HG02678 (cell line): ENCODE measurements around the gene DENND5A.
A peak's percentile ranks its signal among the peaks of the same experiment; 100 is the strongest.

Experiments
- ATAC-seq: cut with Tn5 transposase; IDR thresholded peaks from one replicate; pipeline ENCODE4 v1.9.1; 2021; ENCODE audit warnings: mild to moderate bottlenecking, moderate library complexity; ENCODE audit not compliant: unreplicated experiment

The DENND5A gene

DNA sequence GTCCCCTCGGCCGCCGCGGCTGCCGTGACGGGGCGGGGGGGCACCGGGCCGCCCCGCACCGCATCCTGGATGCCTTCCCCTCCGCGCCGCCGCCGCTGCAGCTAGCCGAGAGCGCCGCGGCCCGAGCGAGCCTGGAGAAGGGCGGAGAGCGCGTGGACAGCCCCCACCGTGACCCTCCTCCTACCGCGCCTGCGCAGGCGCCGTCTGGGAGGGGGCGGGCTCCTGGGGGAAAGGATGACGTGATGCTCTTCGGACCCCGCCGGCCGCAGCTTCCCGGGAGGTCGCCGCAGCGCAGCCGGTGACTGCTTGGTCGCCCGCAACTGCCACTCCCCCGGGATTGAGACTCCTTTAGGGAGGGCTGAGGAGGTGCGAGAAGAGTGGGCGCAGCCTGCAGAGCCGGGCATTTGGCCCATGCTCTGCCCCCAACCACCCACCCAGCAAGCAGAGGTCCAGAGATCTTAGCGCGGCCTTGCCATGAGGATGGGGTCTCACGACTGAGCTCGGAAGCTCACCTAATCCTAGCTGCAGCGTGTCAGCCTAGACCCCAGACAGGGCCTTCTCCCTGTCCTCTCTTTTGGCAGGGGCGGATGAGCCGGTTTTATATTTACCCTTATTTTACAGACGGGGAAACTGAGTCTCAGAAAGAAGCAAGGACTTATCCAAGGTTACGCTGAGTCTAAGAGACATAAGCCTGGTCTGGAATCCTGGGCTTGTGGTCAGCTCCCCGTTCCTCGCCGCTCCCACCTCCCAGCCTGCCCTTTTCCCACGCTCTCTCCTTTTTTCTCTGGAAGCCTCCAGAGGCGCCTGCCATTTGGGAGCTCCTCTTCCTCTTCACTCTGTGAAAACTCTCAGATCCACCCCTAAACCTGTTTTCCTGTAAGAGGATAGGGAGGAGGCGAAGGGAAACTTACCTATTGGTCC is at the start of gene DENND5A:
DENND5A (minus strand) TSS at position 140 of the 921 bp plus-strand sequence. CDS start 281 bp downstream, outside the sequence.
- ATAC-seq = peak; percentile 40

DNA sequence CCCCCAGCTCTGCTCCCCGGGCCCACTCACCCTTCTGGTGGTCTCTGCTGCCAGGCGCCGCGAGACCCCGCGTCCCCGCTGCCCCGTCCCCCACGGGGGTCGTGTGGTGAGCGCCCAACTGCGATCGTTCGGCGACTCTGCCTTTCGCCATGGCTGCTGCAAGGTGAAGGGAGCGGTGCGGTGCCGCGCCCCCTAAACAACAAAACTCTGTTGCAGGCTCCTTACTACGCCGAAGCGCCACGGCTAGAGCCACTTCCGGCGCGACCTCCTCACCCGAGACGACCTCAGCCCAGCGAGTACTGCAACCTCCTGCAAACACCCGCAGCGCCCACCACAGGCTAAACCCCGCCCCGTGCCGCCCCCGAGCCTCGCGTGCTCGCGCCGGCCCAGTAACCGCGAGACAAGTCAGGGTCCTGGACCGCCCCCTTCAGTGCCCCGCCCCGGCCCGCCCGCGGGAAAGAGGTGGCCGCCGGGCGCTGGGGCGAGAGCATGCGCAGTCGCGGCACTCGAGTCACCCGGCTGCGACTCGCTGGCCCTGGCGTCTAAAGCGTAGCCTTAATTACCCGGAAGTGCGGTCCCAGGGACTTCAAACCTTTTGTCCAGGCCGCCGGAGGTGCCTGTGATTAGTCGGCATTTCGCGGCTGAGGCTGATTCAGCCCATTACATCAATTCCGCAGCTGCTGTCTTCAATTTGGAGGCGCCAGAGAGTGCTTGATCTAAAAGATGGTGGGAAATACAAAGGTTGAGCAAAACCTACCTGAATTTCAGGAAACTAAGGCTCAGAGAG is 49.3 kb upstream of the DENND5A start, which contains the start of gene TMEM41B:
TMEM41B (minus strand) TSS at position 303 of the 787 bp plus-strand sequence; CDS start at position 151, 152 bp downstream.
- peak; percentile 97 for ATAC-seq

DNA sequence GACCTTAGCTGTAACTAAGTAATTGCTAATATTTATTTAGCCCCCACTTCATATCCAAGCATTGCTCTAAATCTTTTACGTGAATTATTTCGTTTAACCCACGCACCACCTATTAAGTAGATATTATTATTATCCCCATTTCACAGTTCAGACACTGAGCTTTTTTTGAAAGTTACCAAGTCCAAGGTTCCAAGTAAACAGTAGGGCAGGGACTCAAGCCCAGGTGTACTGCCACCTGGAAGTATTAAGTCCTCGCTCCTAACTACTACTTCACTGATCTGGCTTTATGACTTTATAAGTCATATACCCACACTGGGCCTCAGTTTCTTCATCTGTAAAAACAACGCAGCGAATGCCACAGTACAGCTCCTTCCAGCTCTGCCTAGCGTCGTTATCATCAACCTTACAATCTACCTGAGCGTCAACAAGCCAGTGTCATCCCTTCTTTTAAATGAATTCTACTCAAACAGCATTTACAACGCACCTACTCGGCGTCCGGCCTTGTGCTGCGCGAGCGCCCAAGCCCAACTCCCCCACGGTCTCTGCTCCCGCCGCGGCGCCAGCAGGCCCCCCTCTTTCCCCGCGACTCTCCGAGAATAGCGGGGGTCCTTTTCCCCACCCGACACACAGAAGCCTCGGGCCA is 48.6 kb upstream of the DENND5A start:
- ATAC-seq = peak; percentile 8

DNA sequence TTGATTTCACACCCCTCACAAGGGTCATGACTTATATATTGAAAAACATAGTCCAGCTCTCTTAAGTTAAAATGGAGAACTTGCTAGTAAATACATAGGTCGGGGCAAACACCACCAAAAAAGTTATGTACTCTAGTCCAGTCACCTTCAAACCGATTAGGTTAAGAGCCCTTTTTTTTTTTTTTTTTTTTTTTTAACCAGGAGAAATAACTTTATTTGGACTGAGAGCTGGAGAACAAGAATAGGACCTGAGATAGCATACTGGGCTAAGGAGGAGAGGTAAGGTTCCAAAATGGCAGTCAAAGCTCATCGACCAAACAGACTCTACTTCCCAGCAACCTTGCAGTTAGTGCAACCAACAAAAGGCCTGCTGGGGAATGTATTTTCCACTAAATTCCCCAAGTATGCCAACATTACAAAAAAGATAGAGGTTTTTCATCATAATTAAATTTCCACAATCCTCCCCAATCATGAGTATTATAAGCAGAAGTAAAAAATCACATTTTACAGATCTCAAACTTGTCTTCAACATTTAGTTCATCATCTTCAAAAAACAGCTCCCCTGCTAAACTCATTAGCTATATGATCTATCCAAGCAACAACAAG is 45.4 kb upstream of the DENND5A start:
- ATAC-seq = no peak

DNA sequence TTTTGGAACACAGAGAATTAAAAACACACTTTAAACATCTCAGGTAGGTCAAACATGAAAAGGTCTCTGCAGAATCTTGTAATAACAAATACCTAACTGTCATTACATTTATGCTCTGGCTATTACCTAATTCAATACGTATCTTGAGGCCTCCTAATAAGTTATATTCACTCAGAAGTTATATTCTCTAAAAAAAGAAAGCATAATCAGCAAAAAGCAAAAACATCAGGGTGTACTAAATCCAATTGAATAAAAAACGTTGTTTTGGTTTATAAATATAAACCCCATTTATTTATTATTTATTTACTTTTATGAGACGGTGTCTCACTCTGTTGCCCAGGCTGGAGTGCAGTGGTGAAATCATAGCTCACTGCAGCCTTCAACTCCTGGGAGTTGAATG is 39.0 kb upstream of the DENND5A start:
- ATAC-seq = no peak

DNA sequence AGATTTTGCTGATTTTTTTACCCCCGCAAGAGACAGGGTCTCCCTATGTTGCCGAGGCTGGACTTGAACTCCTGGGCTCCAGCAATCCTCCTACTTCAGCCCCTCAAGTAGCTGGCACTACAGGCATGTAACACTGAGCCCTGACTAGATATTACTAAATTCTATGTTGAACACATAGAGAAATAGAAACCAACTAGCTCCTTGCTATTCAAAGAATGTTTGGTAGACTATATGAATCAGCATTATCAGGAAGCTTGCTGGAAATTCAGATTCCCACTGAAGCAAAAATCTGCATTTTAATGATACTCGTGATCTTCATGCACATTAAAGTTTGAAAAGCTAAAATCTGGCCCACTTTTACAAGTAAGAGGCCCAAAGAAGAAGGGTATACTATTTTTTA is 37.3 kb upstream of the DENND5A start:
- ATAC-seq = no peak

DNA sequence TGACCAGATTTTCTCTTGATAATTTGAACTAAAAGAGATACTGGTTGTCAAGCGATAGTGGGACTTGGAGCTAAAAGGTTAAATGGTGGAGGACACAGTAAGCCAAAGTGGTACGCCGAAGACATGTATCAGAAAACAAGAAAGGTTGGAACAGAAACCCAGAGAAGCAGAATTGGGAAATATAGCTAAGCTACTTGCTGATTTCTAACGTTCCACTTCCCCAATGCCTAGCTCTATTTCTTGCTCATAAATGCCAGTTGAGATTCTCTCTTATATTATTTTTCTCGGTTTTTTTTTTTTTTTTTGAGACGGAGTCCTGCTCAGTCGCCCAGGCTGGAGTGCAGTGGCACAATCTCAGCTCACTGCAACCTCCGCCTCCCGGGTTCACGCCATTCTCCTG is 36.6 kb upstream of the DENND5A start:
- ATAC-seq = no peak

DNA sequence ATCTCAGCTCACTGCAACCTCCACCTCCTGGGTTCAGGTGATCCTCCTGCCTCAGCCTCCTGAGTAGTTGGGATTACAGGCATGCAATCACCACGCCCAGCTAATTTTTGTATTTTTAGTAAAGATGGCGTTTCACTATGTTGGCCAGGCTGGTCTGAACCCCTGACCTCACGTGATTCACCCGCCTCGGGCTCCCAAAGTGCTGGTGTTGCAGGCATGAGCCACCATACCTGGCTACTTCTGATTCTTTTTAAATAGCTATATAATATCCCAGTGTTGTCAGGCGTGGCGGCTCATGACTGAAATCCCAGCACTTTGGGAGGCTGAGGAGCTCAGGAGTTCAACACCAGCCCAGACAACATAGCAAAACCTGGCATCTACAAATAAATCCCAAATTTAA is 28.5 kb upstream of the DENND5A start:
- no peak for ATAC-seq

DNA sequence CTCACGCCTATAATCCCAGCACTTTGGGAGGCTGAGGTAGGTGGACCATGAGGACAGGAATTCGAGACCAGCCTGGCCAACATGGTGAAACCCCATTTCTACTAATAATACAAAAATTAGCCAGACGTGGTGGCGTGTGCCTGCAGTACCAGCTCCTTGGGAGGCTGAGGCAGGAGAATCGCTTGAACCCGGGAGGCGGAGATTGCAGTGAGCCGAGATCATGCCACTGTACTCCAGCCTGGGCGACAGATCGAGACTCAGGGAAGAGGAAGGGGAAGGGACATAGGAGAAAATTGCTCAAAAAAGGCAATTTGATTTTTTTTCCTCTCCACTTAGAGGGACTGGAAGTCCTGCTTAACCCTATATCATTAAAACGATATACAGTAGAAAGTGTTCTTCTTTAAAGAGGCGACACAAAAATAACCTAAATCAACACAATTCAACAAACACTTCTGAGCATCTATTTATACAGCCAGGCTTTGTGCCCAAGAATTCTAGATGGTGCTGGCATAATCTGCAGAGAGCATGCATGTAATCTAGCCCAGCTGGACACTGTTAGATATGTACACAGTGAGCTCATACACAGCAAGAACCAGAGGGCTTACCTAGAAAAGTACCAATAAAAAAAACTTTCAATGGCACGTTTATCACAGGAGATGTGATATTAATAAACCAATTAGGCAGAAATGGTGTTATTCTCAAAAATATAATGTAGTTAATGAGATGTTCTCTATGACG is 20.9 kb upstream of the DENND5A start:
- ATAC-seq = no peak

DNA sequence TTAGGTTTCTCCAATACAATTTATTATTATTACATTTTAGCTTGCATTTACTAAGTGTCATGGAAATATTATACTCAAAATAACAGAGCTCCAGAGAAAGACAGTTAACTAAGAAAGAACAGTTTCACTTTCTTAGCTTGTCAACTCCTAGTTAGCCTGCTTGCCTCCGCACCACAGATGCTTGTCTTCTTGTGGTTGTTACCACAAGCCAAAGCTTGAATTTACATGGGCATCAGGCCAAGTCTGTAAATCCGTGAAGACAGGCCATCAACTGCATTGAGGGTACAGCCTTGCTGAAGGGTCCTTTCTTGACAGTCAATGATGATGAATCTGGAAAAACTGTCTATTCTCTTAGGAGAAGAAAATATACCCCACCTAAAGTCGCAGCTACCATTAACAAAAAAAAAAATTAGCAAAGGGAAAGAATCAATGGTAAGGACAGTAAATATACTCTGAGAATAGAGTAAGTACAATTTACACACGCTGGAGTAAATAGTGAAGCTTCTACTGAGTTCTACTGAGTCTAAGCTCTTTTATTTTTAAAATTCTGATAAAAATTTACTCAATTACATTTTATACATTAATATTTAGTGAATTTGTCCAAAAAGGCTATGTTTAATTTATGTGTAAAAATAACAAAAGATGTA is 15.6 kb upstream of the DENND5A start:
- ATAC-seq = peak; percentile 97

DNA sequence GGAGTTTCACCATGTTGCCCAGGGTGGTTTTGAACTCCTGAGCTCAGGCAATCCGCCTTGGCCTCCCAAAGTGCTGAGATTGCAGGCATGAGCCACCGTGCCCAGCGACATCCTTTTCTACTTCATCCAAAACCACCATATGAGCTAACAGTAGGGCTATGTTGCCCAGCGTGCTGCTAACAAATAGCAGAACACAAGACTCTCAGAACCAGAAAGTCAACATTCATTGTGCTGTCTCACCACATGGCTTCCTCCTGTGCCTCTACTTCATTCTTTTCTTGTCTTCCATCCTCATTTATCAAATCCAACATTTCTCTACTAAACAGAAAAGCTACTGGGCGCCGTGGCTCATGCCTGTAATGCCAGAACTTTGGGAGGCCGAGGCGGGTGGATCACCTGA is 12.0 kb upstream of the DENND5A start:
- ATAC-seq = no peak

DNA sequence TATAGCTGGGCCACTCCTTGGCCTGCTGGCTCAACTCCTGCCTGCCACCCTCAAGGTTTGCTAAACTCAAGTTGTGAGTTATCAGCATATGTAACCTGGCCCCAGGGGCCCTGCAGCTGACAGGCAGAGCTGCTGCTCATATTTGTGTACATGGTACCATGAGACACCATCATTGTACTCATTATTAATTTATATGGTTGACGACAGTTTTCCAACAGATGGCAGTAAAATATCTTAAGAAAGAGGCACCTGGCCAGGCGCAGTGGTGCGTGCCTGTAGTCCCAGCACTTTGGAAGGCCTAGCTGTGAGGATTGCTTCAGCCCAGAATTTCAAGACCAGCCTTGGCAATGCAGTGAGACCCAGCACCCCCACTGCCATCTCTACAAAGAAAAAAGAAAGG is 11.4 kb upstream of the DENND5A start:
- ATAC-seq = no peak

DNA sequence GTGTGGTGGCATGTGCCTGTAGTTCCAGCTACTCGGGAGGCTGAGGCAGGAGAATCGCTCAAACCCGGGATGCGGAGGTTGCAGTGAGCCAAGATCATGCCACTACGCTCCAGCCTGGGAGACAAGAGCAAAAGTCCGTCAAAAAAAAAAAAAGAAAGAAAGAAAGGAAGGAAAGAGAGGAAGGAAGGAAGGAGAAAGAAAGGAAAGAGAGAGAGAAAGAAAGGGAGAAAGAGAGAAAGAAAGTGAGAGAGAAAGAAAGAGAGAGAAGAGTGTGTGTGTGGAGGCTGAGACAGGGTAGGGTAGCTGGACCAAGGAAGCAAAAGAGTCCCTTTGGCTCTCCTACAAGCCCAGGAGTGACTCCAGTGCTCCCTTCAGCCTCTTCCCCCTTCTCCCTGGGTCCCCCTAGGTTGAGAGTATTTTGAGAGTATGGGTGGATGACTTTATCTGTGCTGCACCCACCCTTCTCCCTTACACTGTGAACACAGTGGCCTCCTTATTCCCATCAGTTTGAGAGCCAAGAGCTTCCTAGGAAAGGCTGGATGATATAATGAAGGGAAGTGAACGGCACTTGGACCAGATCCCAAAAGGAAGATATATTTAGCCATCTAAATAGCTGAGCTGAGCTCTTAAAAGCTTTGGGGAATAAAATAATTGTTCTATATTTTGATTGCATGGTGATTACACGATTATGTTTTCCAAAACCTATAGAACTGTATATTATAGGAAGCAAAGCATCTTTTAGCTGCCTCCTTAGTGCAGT is 9.5 kb upstream of the DENND5A start:
- no peak for ATAC-seq

DNA sequence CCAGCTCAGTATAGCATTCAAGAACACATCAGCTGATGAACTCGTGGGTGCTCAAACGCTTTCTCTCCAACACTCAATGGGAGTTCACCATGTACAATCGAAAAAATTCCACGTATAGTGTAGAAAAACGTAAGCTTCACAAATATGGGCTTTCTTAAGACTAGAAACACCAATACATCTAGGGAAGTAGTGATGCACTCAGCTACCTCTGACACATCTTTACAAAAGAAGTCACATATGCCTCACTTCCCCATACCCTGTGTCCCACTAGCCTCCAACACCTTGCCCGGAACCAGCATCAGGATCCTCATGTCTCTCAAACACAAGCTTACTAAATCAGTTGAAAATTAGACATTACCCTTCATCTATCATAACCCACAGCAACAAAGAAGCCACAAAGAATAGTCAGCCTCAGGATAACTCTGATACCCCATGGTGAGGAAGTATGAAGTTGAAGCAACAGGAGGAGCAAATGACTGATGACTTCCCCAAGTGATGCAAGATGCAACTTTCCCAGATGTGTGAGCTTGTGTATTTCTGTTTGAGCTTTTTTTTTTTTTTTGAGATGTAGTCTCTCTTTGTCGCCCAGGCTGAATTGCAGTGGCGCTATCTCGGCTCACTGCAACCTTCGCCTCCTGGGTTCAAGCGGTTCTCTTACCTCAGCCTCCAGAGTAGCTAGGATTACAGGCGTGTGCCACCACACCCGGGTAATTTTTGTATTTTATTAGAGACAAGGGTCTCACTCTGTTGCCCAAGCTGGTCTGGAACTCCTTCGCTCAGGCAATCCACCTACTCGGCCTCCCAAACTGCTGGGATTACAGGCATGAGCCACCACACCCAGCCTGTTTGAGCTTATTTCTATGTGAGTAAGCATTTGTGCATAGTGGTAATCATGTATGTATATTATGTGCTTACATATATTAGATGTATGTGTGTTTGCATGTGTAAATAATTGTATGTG is 8.5 kb upstream of the DENND5A start:
- no peak for ATAC-seq

DNA sequence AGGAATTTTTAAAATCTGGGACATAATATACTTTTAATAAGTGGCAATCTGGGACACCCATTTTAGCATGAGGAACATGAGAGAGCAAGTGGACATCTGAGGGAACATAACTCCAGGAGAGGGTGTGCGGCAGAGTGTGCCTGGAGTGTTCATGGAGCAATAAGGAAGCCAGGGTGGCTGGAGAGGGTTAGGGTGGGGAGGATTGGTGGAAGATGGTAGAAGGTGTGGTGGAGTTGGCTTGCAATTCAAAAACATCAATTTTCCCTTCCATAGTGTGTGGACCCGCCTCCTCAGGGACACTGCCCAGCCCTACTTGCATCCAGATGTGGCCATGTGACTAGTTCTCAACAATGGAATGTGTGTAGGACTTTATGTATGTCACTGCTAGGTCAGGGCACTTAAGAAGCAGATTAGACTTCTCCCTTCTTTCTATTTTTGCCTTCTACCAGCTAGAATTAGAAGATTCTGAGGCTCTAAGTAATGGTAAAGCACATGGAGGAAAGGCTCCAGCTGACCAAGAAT is 4.4 kb upstream of the DENND5A start:
- ATAC-seq = no peak

DNA sequence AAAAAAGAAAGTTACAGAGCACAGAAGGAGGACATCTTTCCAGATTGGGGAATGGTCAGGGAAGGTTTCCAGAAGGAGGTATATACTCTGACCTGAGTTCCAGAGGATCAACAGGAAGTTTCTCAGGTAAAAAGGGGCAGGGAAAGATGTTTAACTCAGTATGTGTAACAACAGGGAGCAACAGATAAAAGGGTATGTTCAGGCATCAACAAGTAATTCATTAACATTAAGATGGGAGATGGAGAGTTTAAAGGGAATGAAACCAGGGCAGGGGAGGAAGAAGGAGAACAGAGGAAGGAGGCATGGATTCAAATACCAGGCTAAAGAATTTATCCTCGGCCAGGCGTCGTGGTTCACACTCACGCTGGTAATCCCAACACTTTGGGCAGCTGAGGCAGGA is 2.5 kb upstream of the DENND5A start:
- ATAC-seq = no peak

DNA sequence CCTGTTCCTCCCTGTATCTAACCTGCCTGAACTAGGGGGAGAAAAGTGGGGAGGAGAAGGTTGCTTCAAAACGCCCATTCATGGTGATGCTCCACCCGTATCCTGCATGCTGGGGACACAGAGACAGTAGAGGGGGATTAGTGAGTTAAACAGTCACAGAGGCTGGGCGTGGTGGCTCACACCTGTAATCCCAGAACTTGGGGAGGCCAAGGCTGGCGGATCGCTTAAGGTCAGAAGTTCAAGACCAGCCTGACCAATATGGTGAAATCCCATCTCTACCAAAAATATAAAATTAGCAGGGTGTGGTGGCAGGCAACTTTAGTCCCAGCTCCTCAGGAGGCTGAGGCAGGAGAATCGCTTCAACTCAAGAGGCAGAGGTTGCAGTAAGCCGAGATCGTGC is 1.8 kb upstream of the DENND5A start:
- no peak for ATAC-seq
